ENCODE measurements around the gene PTPRO. TPM values are rescaled to one million over a fixed set of nuclear protein-coding genes. Genes with fewer than 3 reads are reported as not detected.

Gene PTPRO
- total RNA-seq, 1 donor from 2014 or later, result 5.8 TPM

DNA sequence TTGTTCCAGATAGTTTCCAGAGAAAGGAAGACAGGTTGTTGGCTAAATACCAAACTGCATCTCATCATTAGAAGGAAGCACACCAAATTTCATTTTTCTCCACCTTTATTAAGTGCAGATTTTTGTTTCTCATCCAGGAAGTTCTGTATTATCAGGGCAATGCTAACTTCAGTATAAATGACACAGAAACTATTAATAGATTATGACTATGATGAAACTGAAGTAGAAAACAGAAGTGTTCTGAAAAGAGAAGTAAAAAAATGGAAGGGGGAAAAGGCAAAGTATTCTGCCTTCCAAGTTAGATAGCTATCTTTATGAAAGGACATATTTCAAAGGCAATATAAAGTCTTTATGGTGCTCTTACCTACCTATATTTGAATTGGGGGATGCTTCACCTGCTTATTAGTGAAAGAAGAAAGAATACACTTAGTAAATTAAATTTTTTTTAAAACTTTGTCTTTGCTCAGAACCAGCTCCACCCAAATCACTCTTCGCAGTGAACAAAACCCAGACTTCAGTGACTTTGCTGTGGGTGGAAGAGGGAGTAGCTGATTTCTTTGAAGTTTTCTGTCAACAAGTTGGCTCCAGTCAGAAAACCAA is 223.9 kb downstream of the PTPRO start:
- Histone ChIP-seq H3K4me1 (peaks cover 3% of the 10 kb centered on the region), H2AFZ (replicated peaks) (no peak overlapping the region), H3K4me3 (no peak overlapping the region), H3K27ac (no peak overlapping the region), H3K4me2 (no peak overlapping the region), H3K9ac (no peak overlapping the region), H3K27me3 (no peaks in the 10 kb centered on the region), H3K79me2 (ENCODE audit: low read depth) (no peaks in the 10 kb centered on the region), H3K36me3 (no peaks in the 10 kb centered on the region), H3F3A (ENCODE audit: low read depth) (no peaks in the 10 kb centered on the region), H3K9me3 (ENCODE audit: low read depth) (no peaks in the 10 kb centered on the region), H4K20me1 (ENCODE audit: low read depth) (no peaks in the 10 kb centered on the region)
- no peak for TF ChIP-seq EZH2phosphoT487 (IDR thresholded peaks at IDR 0.05)
- Mint-ChIP-seq H3K36me3 (no peaks in the 10 kb centered on the region), H3K9me3 (no peaks in the 10 kb centered on the region), H3K4me3 (no peak overlapping the region), H3K27ac (no peak overlapping the region), H3K4me1 (peaks cover 15% of the 10 kb centered on the region), H3K27me3 (ENCODE audit: insufficient read depth, low read depth) (no peaks in the 10 kb centered on the region)
- no peak for DNase-seq (ENCODE audit: low spot score)

DNA sequence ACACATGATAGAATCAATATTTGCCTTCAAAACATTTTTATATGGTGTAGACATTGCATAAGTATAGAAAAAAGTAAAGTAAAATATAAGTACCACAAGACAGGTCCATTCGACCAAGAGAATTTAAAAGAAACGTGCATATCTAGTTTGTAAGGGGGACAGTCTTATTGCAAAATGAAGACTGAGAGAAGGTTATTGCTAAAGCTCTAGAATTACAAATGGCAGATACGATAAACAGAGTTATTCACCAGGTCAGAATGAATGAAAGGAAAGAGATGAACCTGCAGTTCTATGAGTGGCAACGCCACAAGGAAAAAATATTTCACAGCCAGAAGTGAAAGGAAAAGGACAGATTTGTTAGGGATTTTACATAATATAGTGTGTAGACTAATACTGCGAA is 224.8 kb downstream of the PTPRO start:
- Histone ChIP-seq H3K4me3 (no peak overlapping the region), H3K4me1 (peaks cover 3% of the 10 kb centered on the region), H3K27me3 (no peaks in the 10 kb centered on the region), H3K36me3 (no peaks in the 10 kb centered on the region), H4K20me1 (ENCODE audit: low read depth) (no peaks in the 10 kb centered on the region), H3F3A (ENCODE audit: low read depth) (no peaks in the 10 kb centered on the region), H2AFZ (replicated peaks) (no peak overlapping the region), H3K9me3 (ENCODE audit: low read depth) (no peaks in the 10 kb centered on the region), H3K9ac (no peak overlapping the region), H3K27ac (no peak overlapping the region), H3K79me2 (ENCODE audit: low read depth) (no peaks in the 10 kb centered on the region), H3K4me2 (no peak overlapping the region)
- H3K27ac Mint-ChIP-seq, result no peak overlapping the region
- H3K9me3 Mint-ChIP-seq, result no peaks in the 10 kb centered on the region
- H3K27me3 Mint-ChIP-seq (ENCODE audit: insufficient read depth, low read depth), result no peaks in the 10 kb centered on the region
- H3K36me3 Mint-ChIP-seq, result no peaks in the 10 kb centered on the region
- peaks cover 15% of the 10 kb centered on the region for H3K4me1 Mint-ChIP-seq
- TF ChIP-seq EZH2 (IDR thresholded peaks at IDR 0.05) (no peak), EZH2phosphoT487 (IDR thresholded peaks at IDR 0.05) (no peak)
- TF ChIP-seq, protein P1, sequence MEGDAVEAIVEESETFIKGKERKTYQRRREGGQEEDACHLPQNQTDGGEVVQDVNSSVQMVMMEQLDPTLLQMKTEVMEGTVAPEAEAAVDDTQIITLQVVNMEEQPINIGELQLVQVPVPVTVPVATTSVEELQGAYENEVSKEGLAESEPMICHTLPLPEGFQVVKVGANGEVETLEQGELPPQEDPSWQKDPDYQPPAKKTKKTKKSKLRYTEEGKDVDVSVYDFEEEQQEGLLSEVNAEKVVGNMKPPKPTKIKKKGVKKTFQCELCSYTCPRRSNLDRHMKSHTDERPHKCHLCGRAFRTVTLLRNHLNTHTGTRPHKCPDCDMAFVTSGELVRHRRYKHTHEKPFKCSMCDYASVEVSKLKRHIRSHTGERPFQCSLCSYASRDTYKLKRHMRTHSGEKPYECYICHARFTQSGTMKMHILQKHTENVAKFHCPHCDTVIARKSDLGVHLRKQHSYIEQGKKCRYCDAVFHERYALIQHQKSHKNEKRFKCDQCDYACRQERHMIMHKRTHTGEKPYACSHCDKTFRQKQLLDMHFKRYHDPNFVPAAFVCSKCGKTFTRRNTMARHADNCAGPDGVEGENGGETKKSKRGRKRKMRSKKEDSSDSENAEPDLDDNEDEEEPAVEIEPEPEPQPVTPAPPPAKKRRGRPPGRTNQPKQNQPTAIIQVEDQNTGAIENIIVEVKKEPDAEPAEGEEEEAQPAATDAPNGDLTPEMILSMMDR (IDR thresholded peaks at IDR 0.05), result no peak
- H3K4me3 Mint-ChIP-seq, result no peak overlapping the region
- DNase-seq (ENCODE audit: low spot score), result no peak

DNA sequence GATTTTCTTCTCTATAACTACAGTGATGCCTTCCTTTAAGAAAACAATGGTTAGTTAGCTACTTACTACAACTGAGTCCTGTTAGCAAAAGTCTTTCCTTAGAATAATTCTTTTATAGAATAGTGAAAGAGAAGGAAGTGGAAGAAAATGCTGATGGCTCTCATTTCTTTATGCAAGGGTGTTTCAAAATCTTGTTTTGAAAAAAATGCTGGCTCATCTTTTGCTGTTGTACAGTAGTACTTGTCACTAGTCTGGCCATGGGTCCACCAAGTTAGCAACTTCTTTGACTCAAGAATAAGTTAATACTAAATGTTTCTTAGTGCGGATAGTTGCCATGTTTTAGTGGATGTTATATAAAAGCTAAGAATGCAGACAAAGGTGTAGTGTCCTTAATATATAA is 225.4 kb downstream of the PTPRO start:
- H3F3A ChIP-seq (ENCODE audit: low read depth), result no peaks in the 10 kb centered on the region
- no peaks in the 10 kb centered on the region for H3K36me3 ChIP-seq
- TF ChIP-seq EZH2phosphoT487 (IDR thresholded peaks at IDR 0.05) (no peak), EZH2 (IDR thresholded peaks at IDR 0.05) (no peak)
- TF ChIP-seq, protein P1 (IDR thresholded peaks at IDR 0.05), result no peak
- H3K27me3 ChIP-seq, result no peaks in the 10 kb centered on the region
- no peak overlapping the region for H2AFZ ChIP-seq (replicated peaks)
- no peaks in the 10 kb centered on the region for H3K9me3 ChIP-seq (ENCODE audit: low read depth)
- Mint-ChIP-seq H3K27ac (no peak overlapping the region), H3K4me1 (peaks cover 15% of the 10 kb centered on the region), H3K4me3 (no peak overlapping the region), H3K36me3 (no peaks in the 10 kb centered on the region), H3K27me3 (ENCODE audit: insufficient read depth, low read depth) (no peaks in the 10 kb centered on the region), H3K9me3 (no peaks in the 10 kb centered on the region)
- H3K27ac ChIP-seq, result no peak overlapping the region
- H3K4me2 ChIP-seq, result no peak overlapping the region
- no peak overlapping the region for H3K4me3 ChIP-seq
- DNase-seq (ENCODE audit: low spot score), result no peak
- no peaks in the 10 kb centered on the region for H3K79me2 ChIP-seq (ENCODE audit: low read depth)
- no peak overlapping the region for H3K9ac ChIP-seq
- no peaks in the 10 kb centered on the region for H4K20me1 ChIP-seq (ENCODE audit: low read depth)
- peaks cover 3% of the 10 kb centered on the region for H3K4me1 ChIP-seq

DNA sequence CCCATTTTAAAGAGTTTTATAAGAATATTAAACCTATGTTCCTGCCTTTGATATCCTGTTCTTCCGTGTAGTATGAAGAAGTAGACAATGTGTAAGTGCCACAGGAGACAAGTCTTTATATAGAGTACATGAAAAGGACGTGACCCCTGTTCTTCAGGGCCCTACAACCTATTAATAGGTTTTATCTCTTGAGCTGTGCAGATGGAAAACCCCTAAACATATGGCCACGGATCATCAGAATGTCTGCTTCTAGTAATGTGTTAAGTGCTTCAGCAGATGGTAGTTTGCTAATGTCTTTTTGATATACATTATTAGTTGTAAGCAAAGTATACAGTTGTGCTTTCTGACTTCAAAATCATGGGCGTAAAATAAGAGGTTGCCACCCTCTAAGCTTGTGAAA is 228.5 kb downstream of the PTPRO start:
- H3K27me3 ChIP-seq, result no peaks in the 10 kb centered on the region
- no peaks in the 10 kb centered on the region for H3K36me3 ChIP-seq
- H4K20me1 ChIP-seq (ENCODE audit: low read depth), result no peaks in the 10 kb centered on the region
- H3K36me3 Mint-ChIP-seq, result no peaks in the 10 kb centered on the region
- H3K4me3 Mint-ChIP-seq, result no peak overlapping the region
- H3K9ac ChIP-seq, result no peak overlapping the region
- H2AFZ ChIP-seq (replicated peaks), result no peak overlapping the region
- H3K79me2 ChIP-seq (ENCODE audit: low read depth), result no peaks in the 10 kb centered on the region
- TF ChIP-seq EZH2phosphoT487 (IDR thresholded peaks at IDR 0.05), result no peak
- no peak for TF ChIP-seq EZH2 (IDR thresholded peaks at IDR 0.05)
- TF ChIP-seq, protein P1 (IDR thresholded peaks at IDR 0.05), result no peak
- H3K27ac ChIP-seq, result no peak overlapping the region
- H3K27ac Mint-ChIP-seq, result no peak overlapping the region
- DNase-seq (ENCODE audit: low spot score), result no peak
- H3K4me1 ChIP-seq, result no peaks in the 10 kb centered on the region
- no peaks in the 10 kb centered on the region for H3F3A ChIP-seq (ENCODE audit: low read depth)
- no peaks in the 10 kb centered on the region for H3K9me3 ChIP-seq (ENCODE audit: low read depth)
- no peak overlapping the region for H3K4me3 ChIP-seq
- H3K27me3 Mint-ChIP-seq (ENCODE audit: insufficient read depth, low read depth), result no peaks in the 10 kb centered on the region
- no peaks in the 10 kb centered on the region for H3K9me3 Mint-ChIP-seq
- H3K4me2 ChIP-seq, result no peak overlapping the region
- H3K4me1 Mint-ChIP-seq, result no peaks in the 10 kb centered on the region
